NCI-H2107 treated with DMSO at 0.1 percent for 48 hours (cell line): Measurements from ENCODE around the gene LYPD3.
A peak's percentile ranks its signal among the peaks of the same experiment; 100 is the strongest.
"Not testable (repeated sequence)": the region's sequence is repeated elsewhere in the genome, so short reads cannot be mapped to it uniquely, and the experiment has no call there.

Experiments used
- DNase-seq: peaks from one replicate; lab custom pipeline; 2025; ENCODE audit not compliant: unreplicated experiment; lab: John Stamatoyannopoulos, UW

LYPD3 gene

GRCh38 chr19:43462785-43463380 lies 2.5 kb downstream of the LYPD3 start:
- no peak for DNase-seq

- DNase-seq = no peak
Observed at GRCh38 chr19:43462383-43462782, 3.0 kb downstream of the LYPD3 start.

- DNase-seq = no peak
Observed at GRCh38 chr19:43461303-43461702, 4.1 kb downstream of the LYPD3 start.

- no peak for DNase-seq
Observed at GRCh38 chr19:43460362-43461016, 4.9 kb downstream of the LYPD3 start.

- no peak for DNase-seq
Observed at GRCh38 chr19:43457809-43458208, 7.6 kb downstream of the LYPD3 start.

GRCh38 chr19:43455321-43456113 lies 9.9 kb downstream of the LYPD3 start:
- DNase-seq = no peak

- no peak for DNase-seq
Observed at GRCh38 chr19:43454031-43454430, 11.4 kb downstream of the LYPD3 start.

- DNase-seq = no peak
Observed at GRCh38 chr19:43452582-43452981, 12.8 kb downstream of the LYPD3 start.

- DNase-seq = no peak
Observed at GRCh38 chr19:43450545-43450997, 14.8 kb downstream of the LYPD3 start.

- DNase-seq = no peak
Observed at GRCh38 chr19:43447655-43448054, 17.8 kb downstream of the LYPD3 start.

GRCh38 chr19:43446746-43447489 lies 18.5 kb downstream of the LYPD3 start:
- peak; percentile 43 for DNase-seq

- no peak for DNase-seq
Observed at GRCh38 chr19:43445426-43445825, 20.0 kb downstream of the LYPD3 start.

GRCh38 chr19:43444531-43445287 lies 20.7 kb downstream of the LYPD3 start:
- DNase-seq = no peak

- not testable (repeated sequence) for DNase-seq
Observed at GRCh38 chr19:43444091-43444490, 21.3 kb downstream of the LYPD3 start.

- DNase-seq = no peak
Observed at GRCh38 chr19:43441716-43442115, 23.7 kb downstream of the LYPD3 start.

- DNase-seq = no peak
Observed at GRCh38 chr19:43439709-43440063, 25.7 kb downstream of the LYPD3 start.

GRCh38 chr19:43439032-43439708 lies 26.2 kb downstream of the LYPD3 start:
- DNase-seq = no peak

GRCh38 chr19:43438291-43439031 lies 26.9 kb downstream of the LYPD3 start:
- DNase-seq = no peak

- DNase-seq = no peak
Observed at GRCh38 chr19:43437712-43438111, 27.7 kb downstream of the LYPD3 start.
